Thyroid gland (tissue), 4 donors: ENCODE data around the gene CHST13. TPM values are rescaled to one million over a fixed set of nuclear protein-coding genes. Genes with fewer than 3 reads are reported as not detected.
A peak's percentile ranks its signal among the peaks of the same experiment; 100 is the strongest.

Experiments
- DNase-seq, 2 donors: peaks; one replicate each; pipeline ENCODE4 v3.0.0-alpha.2; 2019
- H3K27ac ChIP-seq, 3 donors: fragments of 200-600 bp; sonication (generic); 1 replicate in 2 of 3; 2 replicates in 1 of 3; pipeline ENCODE4 v1.5.1; 2016 to 2019; ENCODE audit warnings: mild to moderate bottlenecking in 1 of 3, moderate library complexity in 1 of 3
- H3K27me3 ChIP-seq: fragments of 200-600 bp; sonication (generic); one replicate; pipeline ENCODE4 v1.5.1; 2019
- H3K36me3 ChIP-seq, 2 donors: fragments of 200-600 bp; sonication (generic); one replicate each; pipeline ENCODE4 v1.5.1; 2016 to 2019
- H3K4me1 ChIP-seq, 2 donors: fragments of 200-600 bp; sonication (generic); one replicate each; pipeline ENCODE4 v1.5.1; 2017 to 2019
- H3K4me3 ChIP-seq, 3 donors: fragments of 200-600 bp; sonication (generic); replicated peaks in 1 of 3; 1 replicate in 2 of 3; 2 replicates in 1 of 3; pipeline ENCODE4 v1.5.1; 2016; ENCODE audit warnings: mild to moderate bottlenecking in 1 of 3
- H3K9me3 ChIP-seq: fragments of 200-600 bp; sonication (generic); one replicate; pipeline ENCODE4 v1.5.1; 2017
- CTCF ChIP-seq, 6 experiments: fragments of 200-600 bp in 3 of 6; fragments of 450-650 bp in 3 of 6; sonication (generic) in 3 of 6; IDR thresholded peaks; one replicate each; pipeline ENCODE4 v1.5.1; 2016 to 2019; ENCODE audit warnings: antibody characterized with exemption in 6 of 6, mild to moderate bottlenecking in 2 of 6, inconsistent platforms in 1 of 6, moderate library complexity in 1 of 6
- POLR2A ChIP-seq, 2 donors: fragments of 450-650 bp; IDR thresholded peaks; one replicate each; pipeline ENCODE4 v1.6.1; 2017; ENCODE audit warnings: antibody characterized with exemption in 2 of 2, mild to moderate bottlenecking in 2 of 2, moderate library complexity in 1 of 2
- WGBS, 2 donors: methylation state at CpG; one replicate each; pipeline ENCODE4 v1.1.5; 2017; 5-methylcytosine and 5-hydroxymethylcytosine counted together
- intact Hi-C: fragments of 100-400 bp; cut with DNase I; formaldehyde crosslinking; loops from one replicate; pipeline ENCODE4 v1.15.1; 2023
- total RNA-seq, 4 donors: library from RNA; depleted of rRNA; stranded (reverse); fragments of >200 nt; gene quantifications; one replicate each; pipeline ENCODE4 v1.2.3, GENCODE V29; 2016

The CHST13 gene
- total RNA-seq, 4 donors from 2014 or later: 0.13 to 0.56 TPM; not detected in 2

GRCh38 chr3:126573492-126574117, 49.6 kb downstream of the CHST13 start:
- no peak overlapping the region for H3K27ac ChIP-seq
- no peaks in the 10 kb centered on the region for H3K27me3 ChIP-seq
- no peak overlapping the region for H3K4me3 ChIP-seq
- no peaks in the 10 kb centered on the region for H3K4me1 ChIP-seq
- TF ChIP-seq CTCF (IDR thresholded peaks at IDR 0.05): no peak
- no peak for TF ChIP-seq POLR2A (IDR thresholded peaks at IDR 0.05)
- intact Hi-C loops: no loop called here
- no peaks in the 10 kb centered on the region for H3K9me3 ChIP-seq
- no peaks in the 10 kb centered on the region for H3K36me3 ChIP-seq
- peak; percentile 63 to 65 for DNase-seq
- 47 to 50% methylated on average over 15 of the region's 15 CpGs for WGBS, 2 donors

- intact Hi-C loops: no loop called here
- Histone ChIP-seq H3K4me3 (no peak overlapping the region), H3K27me3 (no peaks in the 10 kb centered on the region), H3K36me3 (no peaks in the 10 kb centered on the region), H3K27ac (no peak overlapping the region), H3K9me3 (no peaks in the 10 kb centered on the region), H3K4me1 (no peaks in the 10 kb centered on the region)
- DNase-seq: no peak
- TF ChIP-seq CTCF (IDR thresholded peaks at IDR 0.05) (no peak), POLR2A (IDR thresholded peaks at IDR 0.05) (no peak)
- 76 to 81% methylated on average over 2 of the region's 2 CpGs for WGBS, 2 donors
Measured at GRCh38 chr3:126577261-126577660, 53.3 kb downstream of the CHST13 start.

- intact Hi-C loops: no loop called here
- TF ChIP-seq POLR2A (IDR thresholded peaks at IDR 0.05) (no peak), CTCF (IDR thresholded peaks at IDR 0.05) (no peak)
- no peak overlapping the region for H3K4me3 ChIP-seq
- H3K27me3 ChIP-seq: no peaks in the 10 kb centered on the region
- no peak for DNase-seq
- no peaks in the 10 kb centered on the region for H3K9me3 ChIP-seq
- H3K4me1 ChIP-seq: no peaks in the 10 kb centered on the region
- no peaks in the 10 kb centered on the region for H3K36me3 ChIP-seq
- no peak overlapping the region for H3K27ac ChIP-seq
- WGBS, 2 donors: 87 to 92% methylated on average over 4 of the region's 7 CpGs
Measured at GRCh38 chr3:126578702-126579101, 54.7 kb downstream of the CHST13 start.

GRCh38 chr3:126580746-126581145, 56.8 kb downstream of the CHST13 start:
- Histone ChIP-seq H3K36me3 (no peaks in the 10 kb centered on the region), H3K9me3 (no peaks in the 10 kb centered on the region), H3K4me3 (no peak overlapping the region), H3K27me3 (no peaks in the 10 kb centered on the region), H3K4me1 (no peaks in the 10 kb centered on the region), H3K27ac (no peak overlapping the region)
- intact Hi-C loops: no loop called here
- DNase-seq: no peak
- TF ChIP-seq POLR2A (IDR thresholded peaks at IDR 0.05): no peak
- TF ChIP-seq CTCF (IDR thresholded peaks at IDR 0.05): no peak
- WGBS, 2 donors: 78 to 89% methylated on average over 5 of the region's 5 CpGs

GRCh38 chr3:126581569-126581968, 57.6 kb downstream of the CHST13 start:
- Histone ChIP-seq H3K4me3 (no peak overlapping the region), H3K27me3 (no peaks in the 10 kb centered on the region), H3K4me1 (no peaks in the 10 kb centered on the region), H3K27ac (no peak overlapping the region), H3K9me3 (no peaks in the 10 kb centered on the region), H3K36me3 (no peaks in the 10 kb centered on the region)
- 87 to 92% methylated on average over 2 of the region's 2 CpGs for WGBS, 2 donors
- no peak for TF ChIP-seq CTCF (IDR thresholded peaks at IDR 0.05)
- no peak for TF ChIP-seq POLR2A (IDR thresholded peaks at IDR 0.05)
- DNase-seq: no peak
- intact Hi-C loops: no loop called here
